Body of pancreas (tissue), 4 donors: ENCODE data around the gene NSL1. TPM values are rescaled to one million over a fixed set of nuclear protein-coding genes. Genes with fewer than 3 reads are reported as not detected.

Source experiments
- ATAC-seq: fragments of 150-250 bp; one replicate; pipeline ENCODE4 v1.9.1; 2016
- DNase-seq, 4 donors: peaks; one replicate each; pipeline ENCODE4 v3.0.0-alpha.2; 2019
- H3K27ac ChIP-seq, 4 donors: fragments of 200-600 bp; sonication (generic); 1 replicate in 3 of 4; 2 replicates in 1 of 4; pipeline versions ENCODE4 v1.5.1 to v1.6.1; 2016 to 2019; ENCODE audit warnings: mild to moderate bottlenecking in 1 of 4, mixed read lengths in 1 of 4, moderate library complexity in 1 of 4
- H3K27me3 ChIP-seq, 2 donors: fragments of 200-600 bp; sonication (generic); one replicate each; pipeline ENCODE4 v1.6.0; 2016; ENCODE audit warnings: mild to moderate bottlenecking in 1 of 2
- H3K36me3 ChIP-seq, 2 donors: fragments of 200-600 bp; sonication (generic); replicated peaks in 1 of 2; 2 replicates each; pipeline ENCODE4 v1.5.1; 2016; ENCODE audit warnings: low read depth in 2 of 2; ENCODE audit not compliant: insufficient read depth in 1 of 2
- H3K4me1 ChIP-seq: fragments of 200-600 bp; sonication (generic); one replicate; pipeline ENCODE4 v1.6.0; 2016
- H3K4me3 ChIP-seq, 2 donors: fragments of 200-600 bp; sonication (generic); 1 replicate in 1 of 2; 2 replicates in 1 of 2; pipeline ENCODE4 v1.5.1; 2016 to 2019
- H3K9me3 ChIP-seq, 3 donors: fragments of 200-600 bp; sonication (generic); 1 replicate in 2 of 3; 2 replicates in 1 of 3; pipeline ENCODE4 v1.5.1; 2016
- CTCF ChIP-seq, 7 experiments: fragments of 450-650 bp in 4 of 7; fragments of 200-600 bp in 3 of 7; sonication (generic) in 3 of 7; IDR thresholded peaks; one replicate each; pipeline ENCODE4 v1.5.1; 2016 to 2019; ENCODE audit warnings: antibody characterized with exemption in 7 of 7
- POLR2A ChIP-seq, 3 donors: fragments of 450-650 bp; IDR thresholded peaks; one replicate each; pipeline ENCODE4 v1.6.1; 2016; ENCODE audit warnings: antibody characterized with exemption in 3 of 3, mild to moderate bottlenecking in 2 of 3
- WGBS, 2 donors: methylation state at CpG; one replicate each; pipeline ENCODE4 v1.1.5; 2017; 5-methylcytosine and 5-hydroxymethylcytosine counted together
- intact Hi-C: fragments of 100-400 bp; cut with DNase I; formaldehyde crosslinking; loops from one replicate; pipeline ENCODE4 v1.15.1; 2023
- total RNA-seq, 2 donors: library from RNA; depleted of rRNA; stranded (reverse); fragments of >200 nt; gene quantifications; one replicate each; pipeline ENCODE4 v1.1.0, GENCODE V29; 2016

NSL1 gene
- total RNA-seq, 2 donors from 2014 or later, result 13.8 to 35.8 TPM

GRCh38 chr1:212696721-212697331 is 94.8 kb downstream of the NSL1 start:
- 56 to 60% methylated on average over 13 of the region's 13 CpGs for WGBS, 2 donors

GRCh38 chr1:212692774-212693644 is 98.6 kb downstream of the NSL1 start:
- no peak for TF ChIP-seq POLR2A (IDR thresholded peaks at IDR 0.05)
- no peak for TF ChIP-seq CTCF (IDR thresholded peaks at IDR 0.05)

More at GRCh38 chr1:212696721-212697331, 94.8 kb downstream of the NSL1 start:
- H3K4me3 ChIP-seq, result no peak overlapping the region
- H3K36me3 ChIP-seq, result no peaks in the 10 kb centered on the region
- DNase-seq, result no peak
- intact Hi-C loops, result no loop called here
- H3K27ac ChIP-seq, result no peak overlapping the region
- no peak for TF ChIP-seq CTCF (IDR thresholded peaks at IDR 0.05)
- TF ChIP-seq POLR2A (IDR thresholded peaks at IDR 0.05), result no peak
- no peak for ATAC-seq
- no peaks in the 10 kb centered on the region for H3K9me3 ChIP-seq
- H3K4me1 ChIP-seq, result peaks cover 31% of the 10 kb centered on the region
- peaks cover 0 to 21% of the 10 kb centered on the region in 2 donors for H3K27me3 ChIP-seq

GRCh38 chr1:212691561-212692071 is 100.0 kb downstream of the NSL1 start:
- no peak for TF ChIP-seq POLR2A (IDR thresholded peaks at IDR 0.05)
- TF ChIP-seq CTCF (IDR thresholded peaks at IDR 0.05), result no peak

More at GRCh38 chr1:212692774-212693644, 98.6 kb downstream of the NSL1 start:
- intact Hi-C loops, result no loop called here
- H3K27me3 ChIP-seq, result peaks cover 0 to 21% of the 10 kb centered on the region in 2 donors
- no peak overlapping the region for H3K4me3 ChIP-seq
- H3K4me1 ChIP-seq, result no peaks in the 10 kb centered on the region
- no peaks in the 10 kb centered on the region for H3K9me3 ChIP-seq
- ATAC-seq, result no peak
- DNase-seq, result no peak
- H3K27ac ChIP-seq, result no peak overlapping the region
- WGBS, 2 donors, result 74 to 80% methylated on average over 9 of the region's 9 CpGs
- H3K36me3 ChIP-seq, result no peaks in the 10 kb centered on the region

GRCh38 chr1:212690816-212691403 is 100.7 kb downstream of the NSL1 start:
- intact Hi-C loops, result no loop called here
- DNase-seq, result no peak
- Histone ChIP-seq H3K27me3 (peaks cover 0 to 8% of the 10 kb centered on the region in 2 donors), H3K4me1 (no peaks in the 10 kb centered on the region), H3K4me3 (no peak overlapping the region), H3K9me3 (no peaks in the 10 kb centered on the region), H3K27ac (no peak overlapping the region), H3K36me3 (no peaks in the 10 kb centered on the region)
- 76 to 81% methylated on average over 4 of the region's 4 CpGs for WGBS, 2 donors
- no peak for ATAC-seq
- TF ChIP-seq POLR2A (IDR thresholded peaks at IDR 0.05) (no peak), CTCF (IDR thresholded peaks at IDR 0.05) (no peak)

More at GRCh38 chr1:212691561-212692071, 100.0 kb downstream of the NSL1 start:
- Histone ChIP-seq H3K36me3 (no peaks in the 10 kb centered on the region), H3K4me1 (no peaks in the 10 kb centered on the region), H3K27ac (no peak overlapping the region), H3K27me3 (peaks cover 0 to 15% of the 10 kb centered on the region in 2 donors), H3K9me3 (no peaks in the 10 kb centered on the region), H3K4me3 (no peak overlapping the region)
- intact Hi-C loops, result no loop called here
- ATAC-seq (no peak), DNase-seq (no peak)
- WGBS, 2 donors, result 57 to 65% methylated on average over 9 of the region's 9 CpGs
